SK-N-SH (cell line): ENCODE measurements around the gene ITIH6. TPM values are rescaled to one million over a fixed set of nuclear protein-coding genes. Genes with fewer than 3 reads are reported as not detected.

ENCODE experiments used
- CTCF ChIA-PET: fragments of 300-600, 350-600 bp; formaldehyde crosslinking; extraction: SDS; loops from one replicate; lab custom pipeline; 2021; lab: Yijun Ruan, JAX
- POLR2A ChIA-PET: fragments of 350-600 bp; sonication (Branson Sonifier 250); formaldehyde crosslinking; extraction: SDS; loops from one replicate; lab custom pipeline; 2020; ENCODE audit warnings: antibody characterized with exemption, inconsistent platforms; lab: Yijun Ruan, JAX
- DNase-seq: peaks from one replicate; pipeline ENCODE4 v3.0.0; 2012
- H2AFZ ChIP-seq: fragments of 200-600 bp; sonication (generic); 2 replicates; pipeline ENCODE4 v1.8.1; 2016; ENCODE audit warnings: antibody characterized with exemption, mild to moderate bottlenecking, low read depth
- H3F3A ChIP-seq: fragments of 200-600 bp; sonication (generic); replicated peaks from 2 replicates; pipeline ENCODE3; 2016; ENCODE audit warnings: antibody characterized with exemption, mild to moderate bottlenecking; ENCODE audit not compliant: insufficient read depth
- H3K27ac ChIP-seq, 2 experiments: fragments of 200-500 bp in 1 of 2; fragments of 200-600 bp in 1 of 2; sonication (Bioruptor generic) in 1 of 2; sonication (generic), shearing (Covaris generic) in 1 of 2; 2 replicates each; pipeline versions ENCODE4 v1.5.1 to v1.6.1; 2014 to 2016; ENCODE audit warnings: low read depth in 2 of 2, inconsistent platforms in 1 of 2, low read length in 1 of 2, mild to moderate bottlenecking in 1 of 2, mixed read lengths in 1 of 2
- H3K27me3 ChIP-seq: fragments of 200-600 bp; sonication (generic), shearing (Covaris generic); 2 replicates; pipeline ENCODE4 v1.6.1; 2016; ENCODE audit warnings: mixed run types; ENCODE audit not compliant: insufficient read depth
- H3K36me3 ChIP-seq, 2 experiments: fragments of 200-500 bp in 1 of 2; fragments of 200-600 bp in 1 of 2; sonication (Bioruptor generic) in 1 of 2; sonication (generic) in 1 of 2; replicated peaks in 1 of 2; 2 replicates each; pipeline versions ENCODE3 to v1.5.1; 2014 to 2016; ENCODE audit warnings: low read length in 1 of 2, mild to moderate bottlenecking in 1 of 2; ENCODE audit not compliant: insufficient read depth in 2 of 2, control insufficient read depth in 1 of 2
- H3K4me1 ChIP-seq, 2 experiments: fragments of 200-500 bp in 1 of 2; fragments of 200-600 bp in 1 of 2; sonication (Bioruptor generic) in 1 of 2; sonication (generic), shearing (Covaris generic) in 1 of 2; 2 replicates each; pipeline versions ENCODE4 v1.5.1 to v1.6.1; 2014 to 2016; ENCODE audit warnings: low read depth in 1 of 2, low read length in 1 of 2, mixed run types in 1 of 2; ENCODE audit not compliant: insufficient read depth in 2 of 2, control insufficient read depth in 1 of 2
- H3K4me2 ChIP-seq: fragments of 200-600 bp; sonication (generic), shearing (Covaris generic); 2 replicates; pipeline ENCODE4 v1.6.1; 2017; ENCODE audit warnings: mixed run types
- H3K4me3 ChIP-seq, 2 experiments: fragments of 200-500 bp in 1 of 2; fragments of 200-600 bp in 1 of 2; sonication (Bioruptor generic) in 1 of 2; sonication (generic), shearing (Covaris generic) in 1 of 2; 2 replicates each; pipeline versions ENCODE4 v1.5.1 to v1.8.1; 2014 to 2016; ENCODE audit warnings: low read depth in 2 of 2, inconsistent platforms in 1 of 2, low read length in 1 of 2, mild to moderate bottlenecking in 1 of 2, mixed read lengths in 1 of 2, moderate library complexity in 1 of 2
- H3K79me2 ChIP-seq: fragments of 200-600 bp; sonication (generic); 2 replicates; pipeline ENCODE4 v1.8.1; 2017; ENCODE audit warnings: mild to moderate bottlenecking; ENCODE audit not compliant: insufficient read depth
- H3K9ac ChIP-seq: fragments of 200-600 bp; sonication (generic); 2 replicates; pipeline ENCODE4 v1.6.1; 2017; ENCODE audit warnings: mixed run types
- H3K9me2 ChIP-seq: fragments of 200-600 bp; sonication (generic); 2 replicates; pipeline ENCODE4 v1.6.1; 2017; ENCODE audit warnings: mixed run types
- H3K9me3 ChIP-seq: fragments of 200-600 bp; sonication (generic); 2 replicates; pipeline ENCODE4 v1.6.1; 2017; ENCODE audit warnings: mixed run types, mild to moderate bottlenecking, moderate library complexity
- H4K20me1 ChIP-seq: fragments of 200-600 bp; sonication (generic); 2 replicates; pipeline ENCODE4 v1.6.1; 2017; ENCODE audit warnings: mild to moderate bottlenecking, mixed run types; ENCODE audit not compliant: insufficient read depth
- CTCF ChIP-seq: fragments of 200-600 bp; sonication (generic); IDR thresholded peaks from 2 replicates; pipeline ENCODE4 v1.6.1; 2017; ENCODE audit warnings: antibody characterized with exemption, mild to moderate bottlenecking, moderate library complexity
- ELF1 ChIP-seq: IDR thresholded peaks from 2 replicates; pipeline ENCODE4 v1.4.0; 2012
- EP300 ChIP-seq, 2 experiments: IDR thresholded peaks; 2 replicates each; pipeline versions ENCODE4 v1.4.0 to v1.6.1; 2012; ENCODE audit warnings: borderline replicate concordance in 1 of 2, low read depth in 1 of 2, low read length in 1 of 2
- EZH2phosphoT487 ChIP-seq: fragments of 200-600 bp; sonication (generic); IDR thresholded peaks from 2 replicates; pipeline ENCODE4 v1.6.1; 2017; ENCODE audit warnings: low read depth, mixed run types, mild to moderate bottlenecking, antibody characterized with exemption, moderate library complexity, borderline replicate concordance
- FOXJ3 ChIP-seq: sonication (generic); formaldehyde crosslinking; IDR thresholded peaks from 2 replicates; pipeline ENCODE4 v1.5.1; 2020; ENCODE audit warnings: mild to moderate bottlenecking, missing genetic modification reagents
- FOXM1 ChIP-seq: IDR thresholded peaks from 2 replicates; pipeline ENCODE4 v1.4.0; 2012; ENCODE audit warnings: low read depth, mild to moderate bottlenecking
- GABPA ChIP-seq: IDR thresholded peaks from 2 replicates; pipeline ENCODE4 v1.4.0; 2012; ENCODE audit warnings: low read depth, mild to moderate bottlenecking
- GATA2 ChIP-seq: sonication (generic); formaldehyde crosslinking; IDR thresholded peaks from 2 replicates; pipeline ENCODE4 v1.5.0; 2020; ENCODE audit warnings: mild to moderate bottlenecking, missing genetic modification reagents
- IRF3 ChIP-seq: fragments of 150-350 bp; IDR thresholded peaks from 2 replicates; pipeline ENCODE4 v1.6.1; 2016; ENCODE audit warnings: mild to moderate bottlenecking, low read depth, low read length
- JUND ChIP-seq: IDR thresholded peaks from 2 replicates; pipeline ENCODE4 v1.4.0; 2012
- MEF2A ChIP-seq: IDR thresholded peaks from 2 replicates; pipeline ENCODE4 v1.4.0; 2012; ENCODE audit warnings: low read depth, borderline replicate concordance
- NFIC ChIP-seq: IDR thresholded peaks from 2 replicates; pipeline ENCODE4 v1.4.0; 2012; ENCODE audit warnings: borderline replicate concordance
- POLR2AphosphoS5 ChIP-seq: IDR thresholded peaks from 2 replicates; pipeline ENCODE4 v1.6.1; 2012; ENCODE audit warnings: low read depth, low read length
- RAD21 ChIP-seq: IDR thresholded peaks from 2 replicates; pipeline ENCODE4 v1.6.1; 2012; ENCODE audit warnings: mild to moderate bottlenecking, low read length
- RCOR1 ChIP-seq: fragments of 150-350 bp; IDR thresholded peaks from 2 replicates; pipeline ENCODE4 v1.6.1; 2017; ENCODE audit warnings: antibody characterized with exemption, low read length
- REST ChIP-seq: IDR thresholded peaks from 2 replicates; pipeline ENCODE4 v1.6.1; 2012; ENCODE audit warnings: mild to moderate bottlenecking, low read depth, low read length, moderate library complexity
- RXRA ChIP-seq: IDR thresholded peaks from 2 replicates; pipeline ENCODE4 v1.4.0; 2012; ENCODE audit warnings: low read depth, mild to moderate bottlenecking, borderline replicate concordance
- SIN3A ChIP-seq: IDR thresholded peaks from 2 replicates; pipeline ENCODE4 v1.6.1; 2012; ENCODE audit warnings: low read depth, mild to moderate bottlenecking, low read length, moderate library complexity, borderline replicate concordance
- SMC3 ChIP-seq: IDR thresholded peaks from 2 replicates; pipeline ENCODE4 v1.6.1; 2012; ENCODE audit warnings: low read depth, low read length, improper control_type of control experiment
- TAF1 ChIP-seq: IDR thresholded peaks from 2 replicates; pipeline ENCODE4 v1.6.1; 2012; ENCODE audit warnings: low read depth, mild to moderate bottlenecking, low read length, moderate library complexity, borderline replicate concordance
- YY1 ChIP-seq: IDR thresholded peaks from 2 replicates; pipeline ENCODE4 v1.4.0; 2012; ENCODE audit warnings: low read depth, mild to moderate bottlenecking
- polyA plus RNA-seq, 3 experiments: library from polyadenylated mRNA; depleted of rRNA; stranded (reverse); fragments of >200 nt; gene quantifications; 2 replicates each; pipeline ENCODE4 v1.2.3, GENCODE V29; 2012

ITIH6 gene
- polyA plus RNA-seq, 1 of the 3 experiments (the other 2 are of a cell fraction), result not detected

- TF ChIP-seq RXRA, result no peak
These were observed 82.4 kb downstream of the ITIH6 start (continued) for GRCh38 chrX:54715621-54716020.

GRCh38 chrX:54714424-54714823, 83.6 kb downstream of the ITIH6 start:
- H3K4me2 ChIP-seq, result no peak overlapping the region
- no peaks in the 10 kb centered on the region for H3F3A ChIP-seq
- H3K79me2 ChIP-seq, result no peaks in the 10 kb centered on the region
- no peak overlapping the region for H2AFZ ChIP-seq
- H3K9me2 ChIP-seq, result no peaks in the 10 kb centered on the region
- H3K27me3 ChIP-seq, result no peaks in the 10 kb centered on the region
- TF ChIP-seq GATA2 (CRISPR knock-in tag), result no peak
- no peak for TF ChIP-seq CTCF
- no peak for TF ChIP-seq EP300 (IDR thresholded peaks at IDR 0.05; ENCODE audit: borderline replicate concordance in 1 of 2, low read depth in 1 of 2, low read length in 1 of 2)
- TF ChIP-seq JUND, result no peak
- TF ChIP-seq RCOR1, result no peak
- no peak for TF ChIP-seq MEF2A
- no peak for TF ChIP-seq SIN3A
- no peak for TF ChIP-seq RAD21
- TF ChIP-seq GABPA, result no peak
- no peak for TF ChIP-seq EZH2phosphoT487
- no peak for TF ChIP-seq NFIC
- no peak for TF ChIP-seq POLR2AphosphoS5
- TF ChIP-seq FOXM1, result no peak
- no peak for TF ChIP-seq IRF3
- no peak for TF ChIP-seq ELF1
- no peak for TF ChIP-seq TAF1
- TF ChIP-seq SMC3, result no peak
- TF ChIP-seq YY1, result no peak
- no peak for TF ChIP-seq FOXJ3 (CRISPR knock-in tag)
- no peak for TF ChIP-seq REST
- TF ChIP-seq, all 33 proteins: peak for 0
- Histone ChIP-seq H3K4me3 (no peak overlapping the region), H3K9ac (no peak overlapping the region), H3K4me1 (no peaks in the 10 kb centered on the region), H3K27ac (no peak overlapping the region), H3K9me3 (no peaks in the 10 kb centered on the region), H3K36me3 (no peaks in the 10 kb centered on the region), H4K20me1 (no peaks in the 10 kb centered on the region)
- DNase-seq, result no peak
- ChIA-PET POLR2A (no interaction called here), CTCF (interaction anchor here (0.7 kb wide), 1 partner anchor 59 kb away, joined by 3 read pairs; no protein-coding TSS in a partner anchor)
